Calu3 (cell line): ENCODE data around the gene NPFFR2. TPM values are rescaled to one million over a fixed set of nuclear protein-coding genes. Genes with fewer than 3 reads are reported as not detected.

ENCODE experiments used
- BruUV-seq: library from RNA; stranded (reverse); fragments of 400-500 nt; replicated peaks from 2 replicates; lab custom pipeline; 2021; lab: Mats Ljungman, UMichigan
- CTCF ChIA-PET: fragments of 300-600 bp; sonication (Branson Sonifier 250); formaldehyde crosslinking; loops from one replicate; lab custom pipeline; 2022; ENCODE audit warnings: antibody characterized with exemption; lab: Charles Lee
- DNase-seq: peaks from one replicate; pipeline ENCODE4 v3.0.0; 2022
- H3K27ac Mint-ChIP-seq: one replicate; pipeline ENCODE4 v1.8.0; 2022; ENCODE audit warnings: mixed read lengths; ENCODE audit not compliant: unreplicated experiment
- H3K27me3 Mint-ChIP-seq: one replicate; pipeline ENCODE4 v1.8.0; 2022; ENCODE audit warnings: mixed read lengths; ENCODE audit not compliant: unreplicated experiment
- H3K36me3 Mint-ChIP-seq: one replicate; pipeline ENCODE4 v1.8.0; 2022; ENCODE audit warnings: mild to moderate bottlenecking, moderate library complexity, mixed read lengths; ENCODE audit not compliant: insufficient read depth, unreplicated experiment
- H3K4me1 Mint-ChIP-seq: one replicate; pipeline ENCODE4 v1.8.0; 2022; ENCODE audit warnings: mild to moderate bottlenecking, low read depth, mixed read lengths; ENCODE audit not compliant: unreplicated experiment
- H3K4me3 Mint-ChIP-seq: one replicate; pipeline ENCODE4 v1.8.0; 2022; ENCODE audit warnings: mild to moderate bottlenecking, low read depth, moderate library complexity, mixed read lengths; ENCODE audit not compliant: unreplicated experiment
- H3K9me3 Mint-ChIP-seq: one replicate; pipeline ENCODE4 v1.8.0; 2022; ENCODE audit warnings: low read depth, mixed read lengths; ENCODE audit not compliant: unreplicated experiment
- intact Hi-C: fragments of 100-400 bp; cut with micrococcal nuclease; formaldehyde crosslinking; loops from one replicate; pipeline ENCODE4 v1.10.0; 2022; ENCODE audit not compliant: unreplicated experiment
- total RNA-seq: library from RNA; stranded (reverse); gene quantifications from 2 replicates; pipeline ENCODE4 v1.2.3, GENCODE V29; 2022
- TF ChIP-seq, protein P1 (sequence below): fragments of 200-600 bp; IDR thresholded peaks from one replicate; pipeline ENCODE4 v1.8.0; 2022; ENCODE audit warnings: antibody characterized with exemption; ENCODE audit not compliant: unreplicated experiment

NPFFR2 gene
- total RNA-seq, 1 experiment from 2014 or later: 0.78 TPM

DNA sequence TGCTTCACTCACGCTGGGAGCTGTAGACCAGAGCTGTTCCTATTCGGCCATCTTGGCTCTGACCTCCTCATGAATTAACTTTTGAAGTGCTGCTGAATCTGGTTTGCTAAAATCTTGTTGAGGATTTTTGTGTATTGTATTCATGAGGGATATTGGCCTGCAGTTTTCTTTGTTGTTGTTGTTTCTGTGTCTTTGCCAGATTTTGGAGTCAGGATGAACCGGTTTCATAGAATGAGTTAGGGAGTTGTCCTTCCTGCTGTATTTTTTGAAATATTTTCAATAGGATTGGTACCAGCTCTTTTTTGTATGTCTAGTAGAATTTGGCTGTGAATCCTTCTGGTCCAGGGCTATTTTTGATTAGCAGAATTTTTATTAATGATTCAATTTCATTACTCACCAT lies 138.1 kb downstream of the NPFFR2 start:
- BruUV-seq: no TSS peak
- Mint-ChIP-seq H3K4me1 (peaks cover 8% of the 10 kb centered on the region), H3K27me3 (no peaks in the 10 kb centered on the region), H3K4me3 (no peak overlapping the region), H3K36me3 (no peaks in the 10 kb centered on the region), H3K9me3 (peaks cover 3% of the 10 kb centered on the region), H3K27ac (peak overlapping the region; percentile 35)
- TF ChIP-seq, protein P1, sequence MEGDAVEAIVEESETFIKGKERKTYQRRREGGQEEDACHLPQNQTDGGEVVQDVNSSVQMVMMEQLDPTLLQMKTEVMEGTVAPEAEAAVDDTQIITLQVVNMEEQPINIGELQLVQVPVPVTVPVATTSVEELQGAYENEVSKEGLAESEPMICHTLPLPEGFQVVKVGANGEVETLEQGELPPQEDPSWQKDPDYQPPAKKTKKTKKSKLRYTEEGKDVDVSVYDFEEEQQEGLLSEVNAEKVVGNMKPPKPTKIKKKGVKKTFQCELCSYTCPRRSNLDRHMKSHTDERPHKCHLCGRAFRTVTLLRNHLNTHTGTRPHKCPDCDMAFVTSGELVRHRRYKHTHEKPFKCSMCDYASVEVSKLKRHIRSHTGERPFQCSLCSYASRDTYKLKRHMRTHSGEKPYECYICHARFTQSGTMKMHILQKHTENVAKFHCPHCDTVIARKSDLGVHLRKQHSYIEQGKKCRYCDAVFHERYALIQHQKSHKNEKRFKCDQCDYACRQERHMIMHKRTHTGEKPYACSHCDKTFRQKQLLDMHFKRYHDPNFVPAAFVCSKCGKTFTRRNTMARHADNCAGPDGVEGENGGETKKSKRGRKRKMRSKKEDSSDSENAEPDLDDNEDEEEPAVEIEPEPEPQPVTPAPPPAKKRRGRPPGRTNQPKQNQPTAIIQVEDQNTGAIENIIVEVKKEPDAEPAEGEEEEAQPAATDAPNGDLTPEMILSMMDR: no peak
- intact Hi-C loops: no loop called here
- CTCF ChIA-PET: no interaction called here
- DNase-seq: no peak

DNA sequence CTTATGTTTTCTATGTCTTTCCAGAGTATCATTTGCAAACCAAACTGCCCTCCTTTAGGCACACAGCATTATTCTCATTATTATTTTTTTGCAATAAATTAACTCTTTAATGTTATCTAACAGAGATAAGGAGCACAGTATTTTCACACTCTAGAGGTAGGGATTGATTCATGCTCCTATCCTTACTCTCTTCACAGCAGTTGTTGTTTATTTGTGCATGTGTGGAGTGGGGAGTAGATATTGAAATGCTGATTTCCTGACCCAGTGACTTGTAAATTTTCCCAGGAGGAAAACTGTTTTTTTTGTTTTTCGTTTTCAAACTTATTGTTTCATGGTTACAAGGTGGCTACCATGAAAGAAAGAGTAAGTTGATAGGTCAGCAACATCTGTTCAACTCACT lies 140.0 kb downstream of the NPFFR2 start:
- TF ChIP-seq, protein P1: no peak
- intact Hi-C loops: no loop called here
- CTCF ChIA-PET: no interaction called here
- no peaks in the 10 kb centered on the region for H3K36me3 Mint-ChIP-seq
- H3K4me3 Mint-ChIP-seq: no peak overlapping the region
- no peaks in the 10 kb centered on the region for H3K27me3 Mint-ChIP-seq
- H3K27ac Mint-ChIP-seq: no peak overlapping the region
- H3K4me1 Mint-ChIP-seq: peaks cover 8% of the 10 kb centered on the region
- DNase-seq: no peak
- BruUV-seq: no TSS peak
- peaks cover 5% of the 10 kb centered on the region for H3K9me3 Mint-ChIP-seq

DNA sequence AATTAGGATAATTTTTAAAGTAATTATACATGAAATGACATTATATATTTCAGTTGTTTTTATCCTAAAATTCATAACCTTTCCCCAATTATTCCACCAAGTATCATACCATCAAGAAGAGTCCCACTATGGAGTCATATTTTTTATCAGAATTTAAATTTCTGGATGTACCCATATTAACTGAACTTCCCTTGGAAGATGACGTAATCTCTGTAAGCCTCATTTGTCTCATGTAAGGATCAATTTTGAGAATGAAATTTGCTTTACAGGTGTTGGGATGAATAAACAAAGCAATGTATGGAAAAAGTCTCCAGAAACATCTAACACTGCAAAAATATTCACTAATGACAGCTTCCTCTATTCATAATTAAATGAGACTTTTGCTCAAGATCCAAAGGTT lies 147.5 kb downstream of the NPFFR2 start:
- Mint-ChIP-seq H3K4me1 (peaks cover under 1% of the 10 kb centered on the region), H3K27me3 (no peaks in the 10 kb centered on the region), H3K36me3 (no peaks in the 10 kb centered on the region), H3K27ac (no peak overlapping the region), H3K4me3 (no peak overlapping the region), H3K9me3 (peaks cover 3% of the 10 kb centered on the region)
- TF ChIP-seq, protein P1: no peak
- no TSS peak for BruUV-seq
- DNase-seq: no peak
- CTCF ChIA-PET: no interaction called here
- intact Hi-C loops: no loop called here

DNA sequence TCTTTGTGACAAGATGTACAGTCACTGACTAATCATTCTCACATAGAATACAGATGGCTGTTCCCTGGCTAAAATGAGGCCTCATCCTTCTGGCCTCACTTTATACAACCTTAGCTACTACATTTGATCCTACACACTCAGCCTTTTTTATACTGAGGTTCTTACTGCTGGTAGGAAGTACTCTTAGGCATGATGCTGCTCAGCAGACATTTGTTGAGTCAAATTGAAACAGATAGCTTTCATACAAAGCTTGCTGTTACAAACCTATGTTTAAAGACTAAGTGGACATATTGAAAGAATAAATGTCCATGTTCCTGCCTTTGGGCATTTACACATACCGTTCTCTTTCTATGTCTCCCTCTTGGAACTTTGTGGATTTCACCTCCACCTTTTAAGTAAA lies 154.9 kb downstream of the NPFFR2 start:
- Mint-ChIP-seq H3K36me3 (no peaks in the 10 kb centered on the region), H3K9me3 (no peaks in the 10 kb centered on the region), H3K4me3 (no peak overlapping the region), H3K27ac (no peak overlapping the region), H3K4me1 (peaks cover 17% of the 10 kb centered on the region), H3K27me3 (no peaks in the 10 kb centered on the region)
- TF ChIP-seq, protein P1: no peak
- CTCF ChIA-PET: no interaction called here
- intact Hi-C loops: no loop called here
- no TSS peak for BruUV-seq
- no peak for DNase-seq
